ENCODE results near the gene GTF2H3.

The GTF2H3 gene

DNA sequence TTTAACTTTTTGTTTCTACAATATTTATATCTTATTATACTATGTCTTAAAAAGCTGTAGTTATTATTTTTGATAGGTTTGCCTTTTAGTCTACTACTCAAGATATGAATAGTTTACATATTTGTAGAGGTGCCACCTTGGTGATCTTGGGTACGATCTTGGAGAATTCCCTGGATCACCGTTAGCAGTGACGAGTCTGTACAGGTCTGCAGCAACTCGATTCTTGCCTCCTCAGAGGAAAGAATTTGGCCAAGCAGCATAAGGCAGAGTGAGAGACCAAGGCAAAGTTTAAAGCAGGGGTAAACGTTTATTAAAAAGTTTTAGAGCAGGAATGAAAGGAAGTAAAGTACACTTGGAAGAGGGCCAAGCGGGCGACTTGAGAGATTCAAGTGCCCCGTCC, 34.1 kb downstream of the GTF2H3 start (continued):
- TF ChIP-seq TSHZ2 (CRISPR knock-in tag; IDR thresholded peaks at IDR 0.05) (no peak), TOX (CRISPR knock-in tag; IDR thresholded peaks at IDR 0.05; ENCODE audit: borderline replicate concordance) (no peak)

DNA sequence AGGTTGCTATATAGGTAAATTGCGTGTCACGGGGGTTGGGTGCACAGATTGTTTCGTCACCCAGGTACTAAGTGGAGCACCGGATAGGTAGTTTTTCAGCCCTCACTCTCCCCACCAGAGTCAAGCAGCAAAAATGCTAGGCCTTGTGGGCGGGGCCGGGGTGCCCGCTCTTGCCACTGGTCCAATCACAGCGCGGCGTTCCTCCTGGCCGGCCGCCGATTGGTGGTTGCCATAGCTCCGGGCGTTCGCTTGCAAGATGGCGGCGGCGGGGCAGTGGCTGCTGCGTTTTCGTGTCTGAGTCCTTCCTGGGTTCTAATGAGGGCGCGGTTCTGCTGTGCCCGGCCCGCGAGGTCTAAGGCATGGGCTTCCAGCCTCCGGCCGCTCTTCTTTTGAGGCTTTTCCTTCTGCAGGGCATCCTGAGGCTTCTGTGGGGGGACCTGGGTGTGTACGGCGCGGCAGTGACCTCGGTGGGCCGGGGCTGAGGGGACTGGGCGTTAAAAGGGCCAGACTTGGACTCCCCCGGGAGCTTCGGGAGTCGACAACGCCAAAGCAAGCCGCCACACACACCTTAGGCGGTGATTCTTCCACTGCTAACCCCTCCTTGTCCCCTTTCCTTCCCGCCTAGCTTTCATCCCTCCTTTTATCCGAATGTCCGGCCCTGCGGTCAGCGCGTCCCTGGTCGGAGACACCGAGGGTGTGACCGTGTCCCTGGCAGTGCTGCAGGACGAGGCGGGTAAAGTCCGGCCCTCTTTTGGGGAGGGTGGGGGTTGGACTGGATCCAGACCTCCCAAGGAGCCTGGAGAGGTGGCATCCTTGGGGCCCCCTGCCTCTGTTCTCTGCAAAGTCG, 37.5 kb downstream of the GTF2H3 start, which contains the start of gene TCTN2:
TSS of gene TCTN2 (plus strand) at position 232 of the 847 bp plus-strand sequence. CDS start at position 360, 128 bp downstream.
- TF ChIP-seq ZNF70 (CRISPR knock-in tag; IDR thresholded peaks at IDR 0.05) (no peak), TSHZ2 (CRISPR knock-in tag; IDR thresholded peaks at IDR 0.05) (no peak), CSDC2 (CRISPR knock-in tag; IDR thresholded peaks at IDR 0.05) (no peak), SNAI2 (CRISPR knock-in tag; IDR thresholded peaks at IDR 0.05) (no peak), CSRNP3 (CRISPR knock-in tag; IDR thresholded peaks at IDR 0.05) (no peak), ESRRG (CRISPR knock-in tag; IDR thresholded peaks at IDR 0.05) (no peak), ZFP3 (CRISPR knock-in tag; IDR thresholded peaks at IDR 0.05) (no peak), PPARA (CRISPR knock-in tag; IDR thresholded peaks at IDR 0.05; ENCODE audit: borderline replicate concordance) (no peak), ZC3H10 (CRISPR knock-in tag; IDR thresholded peaks at IDR 0.05) (no peak), TCF4 (CRISPR knock-in tag; IDR thresholded peaks at IDR 0.05; ENCODE audit: borderline replicate concordance) (no peak), PATZ1 (CRISPR knock-in tag; IDR thresholded peaks at IDR 0.05; ENCODE audit: borderline replicate concordance) (no peak)
- TF ChIP-seq, protein P1, sequence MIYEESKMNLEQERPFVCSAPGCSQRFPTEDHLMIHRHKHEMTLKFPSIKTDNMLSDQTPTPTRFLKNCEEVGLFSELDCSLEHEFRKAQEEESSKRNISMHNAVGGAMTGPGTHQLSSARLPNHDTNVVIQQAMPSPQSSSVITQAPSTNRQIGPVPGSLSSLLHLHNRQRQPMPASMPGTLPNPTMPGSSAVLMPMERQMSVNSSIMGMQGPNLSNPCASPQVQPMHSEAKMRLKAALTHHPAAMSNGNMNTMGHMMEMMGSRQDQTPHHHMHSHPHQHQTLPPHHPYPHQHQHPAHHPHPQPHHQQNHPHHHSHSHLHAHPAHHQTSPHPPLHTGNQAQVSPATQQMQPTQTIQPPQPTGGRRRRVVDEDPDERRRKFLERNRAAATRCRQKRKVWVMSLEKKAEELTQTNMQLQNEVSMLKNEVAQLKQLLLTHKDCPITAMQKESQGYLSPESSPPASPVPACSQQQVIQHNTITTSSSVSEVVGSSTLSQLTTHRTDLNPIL (CRISPR knock-in tag; IDR thresholded peaks at IDR 0.05; ENCODE audit: low read depth), result no peak
- peak; percentile 99 for ATAC-seq

DNA sequence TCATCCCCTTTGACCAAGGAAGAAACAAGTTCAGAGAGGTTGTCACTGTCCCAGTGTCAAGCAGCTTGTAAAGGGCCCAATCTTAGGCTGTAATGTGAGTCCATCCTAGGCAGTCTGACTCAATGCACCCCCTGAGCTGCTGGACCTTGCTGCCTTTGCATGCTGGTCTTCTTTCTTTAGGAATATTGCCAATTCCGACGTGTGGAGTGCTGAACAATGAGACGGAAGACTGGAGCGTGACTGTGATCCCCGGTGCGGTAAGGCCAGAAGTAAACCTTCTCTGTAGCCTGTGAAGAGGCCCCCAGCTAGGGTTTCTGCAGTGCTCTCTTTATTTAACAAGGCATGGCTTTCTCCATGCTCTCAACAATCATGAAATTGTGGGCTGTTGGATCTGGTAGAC, 38.2 kb downstream of the GTF2H3 start:
- TF ChIP-seq, protein P2, sequence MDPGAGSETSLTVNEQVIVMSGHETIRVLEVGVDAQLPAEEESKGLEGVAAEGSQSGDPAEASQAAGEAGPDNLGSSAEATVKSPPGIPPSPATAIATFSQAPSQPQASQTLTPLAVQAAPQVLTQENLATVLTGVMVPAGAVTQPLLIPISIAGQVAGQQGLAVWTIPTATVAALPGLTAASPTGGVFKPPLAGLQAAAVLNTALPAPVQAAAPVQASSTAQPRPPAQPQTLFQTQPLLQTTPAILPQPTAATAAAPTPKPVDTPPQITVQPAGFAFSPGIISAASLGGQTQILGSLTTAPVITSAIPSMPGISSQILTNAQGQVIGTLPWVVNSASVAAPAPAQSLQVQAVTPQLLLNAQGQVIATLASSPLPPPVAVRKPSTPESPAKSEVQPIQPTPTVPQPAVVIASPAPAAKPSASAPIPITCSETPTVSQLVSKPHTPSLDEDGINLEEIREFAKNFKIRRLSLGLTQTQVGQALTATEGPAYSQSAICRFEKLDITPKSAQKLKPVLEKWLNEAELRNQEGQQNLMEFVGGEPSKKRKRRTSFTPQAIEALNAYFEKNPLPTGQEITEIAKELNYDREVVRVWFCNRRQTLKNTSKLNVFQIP (CRISPR knock-in tag; IDR thresholded peaks at IDR 0.05; ENCODE audit: borderline replicate concordance, low read depth), result no peak
- TF ChIP-seq SNAI2 (CRISPR knock-in tag; IDR thresholded peaks at IDR 0.05) (no peak), ZNF70 (CRISPR knock-in tag; IDR thresholded peaks at IDR 0.05) (no peak)
- no peak for ATAC-seq

All from SK-N-SH treated with all-trans-retinoic acid at 6 μM for 48 hours (cell line).